HG03442 (cell line): ENCODE measurements around the gene COLQ.
"Not testable (repeated sequence)": the region's sequence is repeated elsewhere in the genome, so short reads cannot be mapped to it uniquely, and the experiment has no call there.

Experiments used
- ATAC-seq: cut with Tn5 transposase; IDR thresholded peaks from one replicate; pipeline ENCODE4 v1.9.1; 2021; ENCODE audit warnings: mild to moderate bottlenecking, moderate library complexity; ENCODE audit not compliant: unreplicated experiment

COLQ gene

GRCh38 chr3:15458212-15458780 is 63.2 kb downstream of the COLQ start:
- no peak for ATAC-seq

DNA sequence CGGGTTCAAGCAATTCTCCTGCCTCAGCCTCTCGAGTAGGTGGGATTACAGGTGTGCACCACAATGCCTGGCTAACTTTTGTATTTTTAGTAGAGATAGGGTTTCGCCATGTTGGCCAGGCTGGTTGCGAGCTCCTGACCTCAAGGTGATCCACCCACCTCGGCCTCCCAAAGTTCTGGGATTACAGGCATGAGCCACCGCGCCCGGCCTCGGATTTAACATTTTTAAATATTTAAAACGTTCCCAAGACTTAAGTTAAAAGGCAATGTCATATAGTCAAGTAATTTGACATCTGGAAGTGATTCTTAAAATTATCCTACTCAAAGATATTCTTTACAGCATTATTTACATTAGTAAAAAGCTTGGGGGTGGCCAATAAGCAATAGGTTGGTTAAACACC is 64.6 kb downstream of the COLQ start:
- not testable (repeated sequence) for ATAC-seq

DNA sequence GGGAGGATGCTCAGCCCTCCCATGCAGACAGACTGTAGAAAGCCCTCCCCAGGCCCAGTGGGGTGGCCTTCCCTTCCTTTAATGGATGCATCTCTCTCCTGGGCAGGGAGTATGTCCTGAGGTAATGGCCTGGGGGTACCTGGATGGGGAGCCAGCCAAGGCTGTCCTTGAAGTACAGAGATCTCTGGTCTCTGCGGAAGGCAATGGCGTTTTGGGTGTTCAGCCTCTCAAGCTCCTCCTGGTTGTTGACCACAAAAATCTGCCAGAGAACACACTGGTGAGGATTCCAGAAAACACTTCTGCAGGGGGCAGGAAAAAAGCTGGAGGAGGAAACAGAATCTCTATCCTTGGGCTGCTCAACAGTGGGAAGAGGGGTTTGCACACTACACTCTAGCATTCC is 65.2 kb downstream of the COLQ start:
- no peak for ATAC-seq

GRCh38 chr3:15455756-15456155 is 65.8 kb downstream of the COLQ start:
- no peak for ATAC-seq

DNA sequence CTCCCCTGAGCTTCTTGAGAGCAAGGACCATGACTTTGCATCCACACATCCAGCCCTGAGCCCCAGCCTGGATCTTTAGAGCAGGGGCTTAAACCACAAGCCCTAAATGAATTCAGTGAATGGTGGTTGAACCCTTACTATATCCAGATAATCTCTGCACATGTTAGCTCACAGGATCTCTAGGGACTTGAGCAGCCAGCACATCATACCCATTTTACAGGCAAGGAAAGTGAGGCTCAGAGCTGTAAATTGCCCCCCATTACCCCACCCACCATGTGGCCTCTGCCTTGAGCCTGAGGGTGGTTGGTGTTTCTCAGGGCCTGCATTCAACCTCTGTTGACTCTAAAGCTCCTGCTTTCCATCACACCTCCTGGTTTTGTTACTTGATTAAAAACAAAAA is 66.5 kb downstream of the COLQ start:
- no peak for ATAC-seq

DNA sequence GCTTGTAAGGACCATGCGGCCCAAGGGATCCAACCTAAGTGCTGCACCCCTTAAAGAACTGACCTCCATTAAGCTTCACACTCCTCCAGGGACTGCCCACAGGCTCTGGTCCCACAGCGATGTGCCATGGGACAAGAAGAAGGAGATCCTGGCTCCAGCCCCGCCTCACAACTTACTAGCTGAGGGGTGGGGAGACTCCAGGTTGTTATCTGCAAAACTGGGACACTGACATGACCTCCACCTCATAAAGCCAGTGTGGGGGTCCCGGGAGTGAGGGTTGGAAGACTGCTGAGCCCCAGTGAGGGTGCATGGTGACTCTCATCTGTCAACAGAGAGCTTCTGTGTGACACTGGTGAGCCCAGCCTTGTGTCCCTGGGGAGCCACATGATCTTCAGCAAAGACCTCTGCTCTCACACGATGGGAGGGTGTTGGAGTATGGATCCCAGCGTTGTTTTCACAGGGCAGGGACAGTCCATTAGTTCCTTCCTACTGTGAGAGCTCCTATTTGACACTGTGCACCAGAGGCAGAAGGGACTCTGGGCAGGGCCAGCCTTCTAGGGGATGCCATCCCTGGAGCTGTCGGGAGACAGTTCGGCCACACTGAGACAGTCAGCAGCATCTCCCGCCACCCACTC is 67.4 kb downstream of the COLQ start:
- ATAC-seq, result no peak

- no peak for ATAC-seq
These were observed 68.0 kb downstream of the COLQ start for GRCh38 chr3:15453501-15453900.

DNA sequence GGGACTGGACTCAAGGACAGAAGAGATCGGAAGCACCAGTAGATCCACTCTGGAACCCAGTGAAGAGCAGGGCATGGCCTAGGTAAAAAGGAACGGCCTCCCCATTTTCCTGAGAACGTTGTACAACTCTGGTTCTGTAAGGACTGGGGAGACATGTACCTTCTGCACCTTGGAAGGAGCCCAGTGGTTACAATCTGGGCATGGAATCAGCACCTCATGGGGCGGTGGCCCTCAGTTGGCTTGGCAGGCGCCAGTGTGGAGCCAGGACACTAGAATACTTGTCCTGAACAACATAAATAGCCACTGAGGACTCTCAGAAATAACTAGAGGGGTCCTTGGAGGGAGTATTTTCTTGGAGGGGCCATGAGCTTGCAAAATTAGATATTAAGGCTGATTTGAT is 68.5 kb downstream of the COLQ start:
- ATAC-seq, result no peak

- no peak for ATAC-seq
These were observed 69.3 kb downstream of the COLQ start for GRCh38 chr3:15452156-15452555.

GRCh38 chr3:15451216-15452113 is 70.0 kb downstream of the COLQ start:
- ATAC-seq, result no peak

GRCh38 chr3:15450438-15451215 is 70.9 kb downstream of the COLQ start:
- no peak for ATAC-seq

DNA sequence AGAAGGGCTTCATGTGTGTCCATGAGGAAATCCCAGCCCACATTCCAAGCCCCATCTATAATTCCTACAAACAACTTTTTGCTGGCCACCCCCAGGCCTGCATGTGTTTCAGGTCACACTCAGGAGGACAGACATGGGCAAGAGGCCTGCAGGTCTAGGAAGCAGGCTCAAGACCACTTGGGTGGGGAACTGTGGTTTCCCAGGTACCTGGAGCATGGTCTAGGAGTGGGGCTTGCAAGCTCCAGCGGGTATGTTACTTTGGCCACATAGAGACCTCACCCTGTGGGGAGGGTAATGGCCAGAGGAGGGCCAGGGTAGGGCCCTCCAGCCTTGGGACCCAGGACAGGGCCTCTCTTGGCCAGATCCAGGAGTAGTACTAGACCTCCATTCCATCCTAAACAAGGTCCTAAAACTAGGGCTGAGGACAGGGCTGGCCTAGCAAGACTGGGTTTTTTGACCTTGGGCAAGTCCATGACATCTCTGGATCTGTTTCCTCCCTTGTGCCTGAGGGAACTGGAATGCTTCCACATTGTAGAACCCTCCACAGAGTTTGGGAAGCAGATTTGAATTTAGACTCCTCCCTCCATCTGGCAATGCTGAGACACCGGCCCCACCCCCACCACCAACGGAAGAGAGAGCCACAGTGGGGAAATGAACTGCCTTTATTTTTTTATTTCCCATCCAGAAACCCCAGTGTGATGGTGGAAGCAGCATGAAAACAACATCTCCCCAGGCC is 71.8 kb downstream of the COLQ start:
- ATAC-seq, result no peak

DNA sequence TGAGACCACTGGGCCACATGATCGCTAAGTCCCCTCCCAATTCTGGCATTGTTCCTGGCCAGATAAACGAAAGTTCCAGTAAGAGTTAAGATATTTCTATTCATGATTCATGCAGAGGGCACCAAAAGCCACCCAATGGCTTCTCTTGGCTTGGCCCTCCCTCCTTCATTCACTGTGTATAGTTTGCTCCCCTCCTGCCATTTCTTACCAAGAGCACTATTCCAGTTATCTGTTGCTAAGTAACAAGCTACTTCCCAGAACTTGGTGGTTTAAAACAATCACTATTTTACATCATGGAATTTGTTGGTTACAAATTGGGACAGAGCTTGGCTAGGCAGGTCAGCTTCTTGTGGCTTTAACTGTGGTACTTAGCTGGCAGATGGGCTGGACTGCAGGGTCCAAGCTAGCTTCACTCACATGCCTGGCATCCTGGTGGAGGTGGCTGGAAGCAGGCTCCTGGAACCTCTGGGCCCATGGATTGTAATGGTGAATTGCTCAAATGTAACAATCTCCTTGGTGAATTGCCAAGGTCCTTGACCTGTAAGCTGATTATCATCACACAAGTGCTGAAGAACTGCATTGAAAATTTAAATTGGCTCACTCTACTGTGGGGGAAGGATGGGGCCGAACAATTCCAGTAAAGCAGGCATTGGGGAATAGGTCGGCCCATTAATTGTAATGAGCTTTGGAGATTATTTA is 77.5 kb downstream of the COLQ start:
- no peak for ATAC-seq

GRCh38 chr3:15440891-15441290 is 80.6 kb downstream of the COLQ start:
- ATAC-seq, result no peak

GRCh38 chr3:15439476-15439875 is 82.0 kb downstream of the COLQ start:
- no peak for ATAC-seq

DNA sequence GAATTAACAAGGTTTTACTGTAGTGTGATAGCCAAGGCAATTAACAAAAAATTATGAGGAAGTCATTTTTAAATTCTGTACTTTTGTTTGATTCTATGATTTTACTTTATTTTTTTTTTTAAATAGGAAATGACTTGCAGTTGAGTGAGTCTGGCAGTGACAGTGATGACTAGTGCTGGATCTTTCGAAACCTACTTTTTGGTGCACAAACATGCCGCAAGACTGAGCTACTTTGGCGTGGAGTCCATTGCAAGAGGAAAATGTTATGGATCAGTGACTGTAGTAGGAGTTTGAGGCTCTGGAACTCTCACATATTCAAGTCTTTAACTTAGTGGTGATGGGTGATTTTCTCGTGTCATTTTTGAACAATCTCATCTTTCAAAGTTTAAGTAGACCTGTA is 82.5 kb downstream of the COLQ start:
- no peak for ATAC-seq

DNA sequence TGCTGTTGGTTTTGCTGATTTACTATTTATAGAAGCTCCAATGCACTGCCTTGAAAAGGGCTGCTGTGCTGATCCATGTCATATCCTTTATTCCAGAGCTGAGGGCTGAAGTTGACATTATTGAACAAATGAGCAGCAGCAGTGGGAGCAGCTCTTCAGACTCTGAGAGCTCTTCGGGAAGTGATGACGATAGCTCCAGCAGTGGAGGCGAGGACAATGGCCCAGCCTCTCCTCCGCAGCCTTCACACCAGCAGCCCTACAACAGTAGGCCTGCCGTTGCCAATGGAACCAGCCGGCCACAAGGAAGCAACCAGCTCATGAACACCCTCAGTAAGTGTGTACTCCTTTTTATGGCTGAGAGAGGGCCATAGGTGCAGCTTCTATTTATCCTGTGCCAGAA is 85.3 kb downstream of the COLQ start:
- no peak for ATAC-seq

- no peak for ATAC-seq
These were observed 86.8 kb downstream of the COLQ start for GRCh38 chr3:15434756-15435155.

DNA sequence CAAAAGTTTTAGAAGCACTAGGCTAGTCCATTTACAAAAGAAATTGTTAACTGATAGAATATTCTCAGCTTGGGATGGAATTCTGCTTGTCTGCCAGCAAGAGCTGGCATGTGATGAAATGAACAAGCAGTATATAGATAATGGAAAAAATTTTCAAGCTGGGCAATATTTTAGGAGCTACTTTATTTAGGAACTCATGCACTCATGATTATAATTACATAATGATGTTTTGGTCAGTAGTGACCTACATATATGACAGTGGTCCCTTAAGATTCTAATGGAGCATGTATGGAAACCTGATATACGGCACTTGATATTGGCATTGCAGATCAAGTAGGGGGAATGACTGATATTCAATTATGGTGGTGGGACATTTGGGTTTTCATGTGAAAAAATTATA is 88.0 kb downstream of the COLQ start:
- no peak for ATAC-seq

DNA sequence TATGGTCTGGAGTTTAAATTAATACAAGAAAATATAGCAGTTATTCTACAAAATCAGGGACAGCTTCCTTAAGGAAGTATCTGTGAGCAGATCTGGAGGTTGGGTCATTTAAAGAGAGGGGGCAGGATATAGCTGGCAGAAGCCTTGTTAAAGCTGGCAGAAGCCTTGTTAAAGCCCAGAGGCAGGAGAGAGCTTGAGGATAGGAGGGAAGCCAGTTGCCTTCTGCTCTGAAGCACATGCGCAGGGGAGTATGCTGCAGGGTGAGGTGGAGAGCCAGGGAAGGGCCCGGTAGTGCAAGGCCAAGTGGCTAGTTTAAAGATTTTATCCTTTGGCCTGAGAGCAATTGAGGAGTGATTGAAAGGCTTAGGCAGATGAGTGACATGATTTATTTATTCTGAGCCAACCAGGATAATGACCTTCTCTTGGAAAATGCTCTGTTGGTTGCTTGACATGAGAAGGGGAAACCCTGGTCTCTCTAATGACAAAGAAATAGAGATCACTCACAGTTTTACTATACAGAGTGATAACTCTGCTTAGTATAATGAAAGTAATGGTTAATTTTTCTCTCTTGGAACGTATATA is 90.2 kb downstream of the COLQ start:
- no peak for ATAC-seq
